Heart left ventricle (tissue), 16 donors: Measurements from ENCODE around the gene RRP9. TPM values are rescaled to one million over a fixed set of nuclear protein-coding genes. Genes with fewer than 3 reads are reported as not detected.

Source experiments
- ATAC-seq, 4 donors: fragments of 200-7000 bp; cut with Tn5 transposase; one replicate each; pipeline ENCODE4 v1.9.1; 2020 to 2022; ENCODE audit warnings: moderate library complexity in 4 of 4, mild to moderate bottlenecking in 3 of 4, moderate number of reproducible peaks in 1 of 4
- DNase-seq, 5 donors: peaks; one replicate each; pipeline ENCODE4 v3.0.0-alpha.2; 2020
- H3K27ac ChIP-seq, 12 donors: fragments of 200-600 bp; sonication (generic) in 4 of 12; one replicate each; pipeline versions ENCODE4 v1.5.0 to v1.8.0; 2016 to 2022; ENCODE audit warnings: mild to moderate bottlenecking in 2 of 12
- H3K27me3 ChIP-seq, 9 donors: fragments of 200-600 bp; sonication (generic) in 2 of 9; one replicate each; pipeline versions ENCODE4 v1.5.1 to v1.8.0; 2016 to 2022; ENCODE audit warnings: mild to moderate bottlenecking in 3 of 9
- H3K36me3 ChIP-seq, 9 donors: fragments of 200-600 bp; sonication (generic) in 2 of 9; one replicate each; pipeline versions ENCODE4 v1.5.0 to v1.8.0; 2018 to 2022; ENCODE audit warnings: mild to moderate bottlenecking in 2 of 9
- H3K4me1 ChIP-seq, 12 donors: fragments of 200-600 bp; sonication (generic) in 4 of 12; one replicate each; pipeline versions ENCODE4 v1.5.0 to v1.8.0; 2016 to 2022; ENCODE audit warnings: mild to moderate bottlenecking in 3 of 12
- H3K4me3 ChIP-seq, 12 donors: fragments of 200-600 bp; sonication (generic) in 4 of 12; one replicate each; pipeline versions ENCODE4 v1.5.0 to v1.8.0; 2017 to 2022; ENCODE audit warnings: mild to moderate bottlenecking in 9 of 12, moderate library complexity in 4 of 12
- H3K9me3 ChIP-seq, 12 donors: fragments of 200-600 bp; sonication (generic) in 4 of 12; one replicate each; pipeline versions ENCODE4 v1.5.0 to v1.8.0; 2016 to 2022; ENCODE audit warnings: mild to moderate bottlenecking in 1 of 12
- CTCF ChIP-seq, 12 donors: fragments of 200-600 bp; sonication (generic) in 4 of 12; IDR thresholded peaks; one replicate each; pipeline versions ENCODE4 v1.5.0 to v1.8.0; 2018 to 2022; ENCODE audit warnings: antibody characterized with exemption in 12 of 12, mild to moderate bottlenecking in 5 of 12
- POLR2A ChIP-seq, 2 donors: fragments of 450-650 bp; IDR thresholded peaks; one replicate each; pipeline ENCODE4 v1.6.1; 2017; ENCODE audit warnings: antibody characterized with exemption in 2 of 2, mild to moderate bottlenecking in 2 of 2, moderate library complexity in 2 of 2
- WGBS, 4 donors: extraction: QIAGEN DNeasy Blood & Tissue Kit in 2 of 4; methylation state at CpG; one replicate each; pipeline versions ENCODE4 v1.1.5 to v1.1.7; 2013 to 2018; 5-methylcytosine and 5-hydroxymethylcytosine counted together
- intact Hi-C, 10 donors: fragments of 100-400 bp; cut with DNase I; formaldehyde crosslinking; loops; one replicate each; pipeline versions ENCODE4 v1.11.1 to v1.14.2; 2022
- polyA plus RNA-seq, 2 donors: library from polyadenylated mRNA; stranded (reverse); fragments of 200-250 nt; gene quantifications; one replicate each; pipeline ENCODE4 v1.2.3, GENCODE V29; 2013
- total RNA-seq, 9 donors: library from RNA; depleted of rRNA in 2 of 9; stranded (reverse); fragments of >200 nt in 2 of 9; fragmentation: NEBNext Ultra II Directional in 3 of 9; extraction: Animal tissue kit (Norgen Biotek cat#: 25700) in 3 of 9; gene quantifications; one replicate each; pipeline versions ENCODE4 v1.1.0 to v1.2.4, GENCODE V29; 2016 to 2023
- donor health status: ischemic (EF 13 %, LVEDD 7.1; RV severe dilation, severe dysfunction).
- donor health status: healthy with polysubstance abuse.
- donor health status: DM: no; HTN: yes; CAD: no.
- donor health status: DM: no; HTN: no; CAD: no.
- donor health status: ischemic (EF 25% LVEDD 6.9; RV normal size, moderate dysfunction).
- donor health status: ischemic (EF 25% LVEDD 5.7; RV mildly dilated, moderate dysfunction).
- donor health status: healthy.
- donor health status: DM: yes; HTN: yes; CAD: no.
- donor health status: ischemic (EF 35%, LVEDD 5.7; RV mildly dilated, moderate dysfunction).
- donor health status: nonischemic (EF 11% LVEDD 7.7; RV severe dilation, severe dysfunction).
- donor health status: DM: yes; HTN: yes; CAD: no.
- donor health status: PGD.
- donor health status: ischemic (EF 29% LVEDD 5.4; RV normal size, mild dysfunction).
- donor health status: nonischemic (EF 23%, LVEDD 6.1; RV moderate dilation, normal function).

RRP9 gene
- total and polyA plus RNA-seq, 11 donors, result 6.1 to 30.8 (median 10.8) TPM

DNA sequence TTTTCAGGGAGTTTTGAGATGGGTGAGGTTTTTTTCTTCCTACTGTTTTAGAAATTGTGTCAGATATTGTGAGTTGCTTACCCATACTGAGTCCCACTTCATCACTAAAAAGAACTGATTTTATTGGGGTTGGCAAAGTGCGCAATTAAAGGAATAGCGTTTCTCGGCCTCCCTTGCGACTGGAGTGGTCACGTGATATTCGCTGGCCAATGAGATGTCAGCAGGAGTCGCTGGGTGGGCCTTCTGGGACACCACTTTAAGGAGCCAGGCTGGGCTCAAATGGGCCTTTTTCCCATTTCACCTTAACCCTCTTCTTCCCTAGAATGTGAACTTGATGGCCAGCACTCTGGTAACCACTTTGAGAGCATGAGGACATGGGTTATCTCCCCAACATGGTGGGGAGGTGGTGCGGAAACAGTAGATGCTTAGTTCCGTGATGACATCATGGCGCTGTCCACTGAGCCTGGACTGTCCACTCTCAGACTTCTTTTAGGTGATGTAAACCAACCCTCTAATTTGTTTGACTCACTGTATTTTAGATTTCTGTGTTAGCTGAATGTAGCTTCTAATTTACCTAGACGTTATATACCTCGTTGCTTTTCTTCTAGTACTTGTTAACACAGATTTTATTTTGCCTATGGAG, 53.1 kb downstream of the RRP9 start:
- Histone ChIP-seq H3K36me3 (no peaks in the 10 kb centered on the region), H3K27ac (no peak overlapping the region), H3K9me3 (no peaks in the 10 kb centered on the region), H3K27me3 (peaks cover 0 to 12% (median 0%) of the 10 kb centered on the region in 9 donors), H3K4me1 (no peaks in the 10 kb centered on the region), H3K4me3 (no peak overlapping the region)
- intact Hi-C loops, result no loop called here
- ATAC-seq, result no peak
- WGBS, 4 donors, result 91 to 94% (median 93%) methylated on average over 12 of the region's 12 CpGs
- TF ChIP-seq POLR2A (IDR thresholded peaks at IDR 0.05) (no peak), CTCF (IDR thresholded peaks at IDR 0.05) (no peak)
- no peak for DNase-seq

GRCh38 chr3:51887620-51888019, 54.1 kb downstream of the RRP9 start:
- H3K27ac ChIP-seq, result no peak overlapping the region
- H3K27me3 ChIP-seq, result peaks cover 0 to 11% (median 0%) of the 10 kb centered on the region in 9 donors
- DNase-seq (no peak), ATAC-seq (no peak)
- H3K4me3 ChIP-seq, result no peak overlapping the region
- WGBS, 4 donors, result 59 to 71% (median 64%) methylated on average over 2 of the region's 2 CpGs
- H3K9me3 ChIP-seq, result no peaks in the 10 kb centered on the region
- H3K36me3 ChIP-seq, result no peaks in the 10 kb centered on the region
- H3K4me1 ChIP-seq, result no peaks in the 10 kb centered on the region
- no peak for TF ChIP-seq CTCF (IDR thresholded peaks at IDR 0.05)
- TF ChIP-seq POLR2A (IDR thresholded peaks at IDR 0.05), result no peak
- intact Hi-C loops, result no loop called here

DNA sequence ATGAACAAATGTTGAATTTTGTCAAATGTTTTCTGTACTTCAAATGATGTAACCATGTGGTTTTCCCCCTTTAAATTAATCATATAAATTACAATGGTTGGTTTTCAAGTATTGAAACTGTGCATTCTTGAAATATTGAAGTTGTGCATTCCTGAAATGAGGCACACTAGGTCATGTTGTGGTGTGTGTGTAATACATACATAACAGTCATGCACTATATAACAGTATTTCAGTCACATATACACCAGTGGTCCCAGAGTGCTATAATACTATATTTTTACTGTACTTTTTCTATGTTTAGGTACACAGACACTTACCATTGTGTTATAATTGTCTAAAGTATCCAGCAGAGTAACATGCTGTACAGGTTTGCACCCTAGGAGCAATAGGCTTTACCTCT, 55.3 kb downstream of the RRP9 start:
- no peak for DNase-seq
- no peak overlapping the region for H3K4me3 ChIP-seq
- H3K4me1 ChIP-seq, result no peaks in the 10 kb centered on the region
- no peak for TF ChIP-seq CTCF (IDR thresholded peaks at IDR 0.05)
- no peak for TF ChIP-seq POLR2A (IDR thresholded peaks at IDR 0.05)
- intact Hi-C loops, result no loop called here
- H3K27me3 ChIP-seq, result peaks cover 0 to 9% (median 0%) of the 10 kb centered on the region in 9 donors
- H3K36me3 ChIP-seq, result no peaks in the 10 kb centered on the region
- ATAC-seq, result no peak
- H3K9me3 ChIP-seq, result no peaks in the 10 kb centered on the region
- H3K27ac ChIP-seq, result no peak overlapping the region

Other genes with a start within 250 kb of the RRP9 start
- gene GRM2, start 234.8 kb downstream of the RRP9 start, total RNA-seq, result under 1 TPM in 7 of 9 donors, not detected in 2; 0.21 to 0.95 (median 0.56) TPM
- gene GRM2, start 234.8 kb downstream of the RRP9 start, polyA plus RNA-seq, result under 1 TPM; 0.03 to 0.11 TPM
- not detected for gene IQCF6, start 162.7 kb downstream of the RRP9 start, total RNA-seq
- gene IQCF6, start 162.7 kb downstream of the RRP9 start, polyA plus RNA-seq, result not detected
- not detected for gene IQCF2, start 80.3 kb downstream of the RRP9 start, total RNA-seq
- not detected for gene IQCF2, start 80.3 kb downstream of the RRP9 start, polyA plus RNA-seq
- gene IQCF5, start 66.3 kb downstream of the RRP9 start, total RNA-seq, result not detected
- gene IQCF5, start 66.3 kb downstream of the RRP9 start, polyA plus RNA-seq, result not detected
- gene IQCF1, start 38.6 kb downstream of the RRP9 start, total RNA-seq, result not detected
- gene IQCF1, start 38.6 kb downstream of the RRP9 start, polyA plus RNA-seq, result not detected
- gene PARP3, start 459 bp upstream of the RRP9 start, total RNA-seq, result 10 to 100 TPM; 11.0 to 37.5 (median 14.5) TPM
- gene PARP3, start 459 bp upstream of the RRP9 start, polyA plus RNA-seq, result 1 to 10 TPM; 7.0 to 9.1 TPM
- under 1 TPM in 5 of 9 donors, not detected in 4; 0.13 to 0.27 (median 0.21) TPM for gene GPR62, start 13.5 kb upstream of the RRP9 start, total RNA-seq
- gene GPR62, start 13.5 kb upstream of the RRP9 start, polyA plus RNA-seq, result under 1 TPM; 0.06 to 0.11 TPM
- 100 to 1,000 TPM in 2 of 9 donors, 10 to 100 TPM in 7; 55.4 to 149 (median 63.9) TPM for gene PCBP4, start 25.6 kb upstream of the RRP9 start, total RNA-seq
- 100 to 1,000 TPM in 1 of 2 donors, 10 to 100 TPM in 1; 64.8 to 101 TPM for gene PCBP4, start 25.6 kb upstream of the RRP9 start, polyA plus RNA-seq
- gene ABHD14B, start 32.1 kb upstream of the RRP9 start, total RNA-seq, result 10 to 100 TPM in 7 of 9 donors, 1 to 10 TPM in 2; 8.7 to 22.2 (median 12.3) TPM
- gene ABHD14B, start 32.1 kb upstream of the RRP9 start, polyA plus RNA-seq, result 10 to 100 TPM; 11.5 to 19.8 TPM
- gene ABHD14A, start 33.2 kb upstream of the RRP9 start, total RNA-seq, result 10 to 100 TPM; 17.7 to 51.4 (median 22.1) TPM
- gene ABHD14A, start 33.2 kb upstream of the RRP9 start, polyA plus RNA-seq, result 10 to 100 TPM; 21.7 to 70.3 TPM
- gene ACY1, start 41.6 kb upstream of the RRP9 start, total RNA-seq, result 10 to 100 TPM; 14.8 to 45.3 (median 27.7) TPM
- gene ACY1, start 41.6 kb upstream of the RRP9 start, polyA plus RNA-seq, result 10 to 100 TPM; 18.3 to 21.2 TPM
- gene RPL29, start 54.0 kb upstream of the RRP9 start, total RNA-seq, result 100 to 1,000 TPM; 515 to 986 (median 681) TPM
- gene RPL29, start 54.0 kb upstream of the RRP9 start, polyA plus RNA-seq, result 1,000 to 10,000 TPM; 1,354 to 1,405 TPM
- 10 to 100 TPM; 14.5 to 33.2 (median 20.7) TPM for gene DUSP7, start 114.7 kb upstream of the RRP9 start, total RNA-seq
- 10 to 100 TPM in 1 of 2 donors, 1 to 10 TPM in 1; 9.2 to 26.1 TPM for gene DUSP7, start 114.7 kb upstream of the RRP9 start, polyA plus RNA-seq
- gene POC1A, start 212.5 kb upstream of the RRP9 start, total RNA-seq, result 1 to 10 TPM in 7 of 9 donors, under 1 TPM in 2; 0.66 to 5.2 (median 1.4) TPM
- 1 to 10 TPM in 1 of 2 donors, under 1 TPM in 1; 0.50 to 3.0 TPM for gene POC1A, start 212.5 kb upstream of the RRP9 start, polyA plus RNA-seq